ENCODE measurements around the gene SEMA3B. TPM values are rescaled to one million over a fixed set of nuclear protein-coding genes. Genes with fewer than 3 reads are reported as not detected.

The SEMA3B gene
- total RNA-seq, 2 experiments from 2014 or later: 1.6 to 2.1 TPM

DNA sequence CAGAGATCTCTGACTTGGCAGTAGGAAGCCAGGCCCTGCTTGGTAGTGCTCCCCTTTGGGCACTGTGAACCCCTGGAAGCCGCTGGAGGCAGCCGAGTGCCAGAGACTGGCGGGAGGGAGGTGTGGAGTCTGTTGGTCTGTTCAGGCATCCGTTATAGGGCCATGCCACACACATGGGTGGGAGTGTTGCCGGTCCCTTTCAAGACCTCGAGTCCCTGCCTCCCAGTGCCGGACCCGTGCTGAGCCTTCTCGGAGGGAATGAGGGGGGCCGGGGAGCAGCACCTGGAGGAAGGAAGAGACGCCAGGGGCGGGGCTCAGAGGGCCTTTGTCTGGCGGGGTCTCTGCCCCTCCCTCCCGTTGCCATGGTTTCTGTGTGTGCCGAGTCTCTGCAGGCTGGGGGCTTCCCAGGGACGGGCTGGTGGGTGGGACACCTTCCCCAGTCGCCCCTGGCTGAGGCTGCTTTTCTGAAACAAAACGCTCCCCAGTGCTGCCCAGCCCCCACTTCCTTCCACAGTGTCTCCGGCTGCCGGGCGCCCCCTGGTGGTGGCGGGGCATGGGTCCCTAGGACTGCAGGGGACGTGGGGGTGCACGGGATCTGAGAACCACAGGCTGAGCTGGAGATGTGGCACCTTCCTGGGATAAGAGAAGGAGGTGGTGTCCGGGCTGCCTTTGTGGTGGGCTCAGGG is 23.0 kb upstream of the SEMA3B start:
- H3K36me3 Mint-ChIP-seq (ENCODE audit: low read depth): peaks cover 23% of the 10 kb centered on the region

DNA sequence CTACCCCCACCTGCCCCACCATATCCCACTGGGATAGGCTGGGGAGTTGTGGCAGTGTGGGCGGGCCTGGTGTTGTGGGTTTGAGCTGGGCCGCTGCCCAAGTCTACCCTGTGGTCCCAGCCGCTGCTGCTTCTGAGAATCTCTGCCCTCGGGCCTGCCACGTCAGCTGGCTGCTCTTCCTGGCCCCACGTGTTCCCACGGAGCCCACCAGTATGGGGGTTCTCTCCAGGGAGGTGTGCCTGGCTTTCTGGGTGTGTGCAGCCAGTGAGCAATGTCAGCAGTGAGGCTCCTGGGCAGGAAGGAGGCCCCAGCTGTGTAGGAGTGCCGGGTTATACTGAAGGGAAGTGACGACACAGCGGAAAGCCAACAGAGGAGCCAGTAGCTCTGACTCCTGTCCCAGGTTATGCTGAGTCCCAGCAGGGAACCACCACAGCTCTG is 22.4 kb upstream of the SEMA3B start:
- CTCF ChIA-PET: interaction anchor here (0.6 to 3.6 kb wide), 30 partner anchors 10 to 569 kb away, joined by 3 to 76 read pairs (median 5); partner anchors contain the start of genes C3orf18, GNAI2, GNAT1 and HYAL3
- Mint-ChIP-seq H3K4me3 (peak overlapping the region; percentile 75), H3K4me1 (peaks cover 84% of the 10 kb centered on the region), H3K9me3 (ENCODE audit: low read depth) (no peaks in the 10 kb centered on the region), H3K27ac (peak overlapping the region; percentile 95), H3K27me3 (no peaks in the 10 kb centered on the region), H3K36me3 (ENCODE audit: low read depth) (peaks cover 28% of the 10 kb centered on the region)
- peak; percentile 82 for ATAC-seq
- DNase-seq: peak; percentile 93
- POLR2A ChIA-PET: interaction anchor here (0.6 to 1.6 kb wide), 8 partner anchors 8 to 142 kb away, joined by 3 to 9 read pairs (median 5); partner anchors contain the start of gene GNAI2
- intact Hi-C loops (cut with DNase I, micrococcal nuclease): loop anchor here (1.0 to 2.0 kb wide), 9 partner anchors 8 to 91 kb away; partner anchors contain the start of genes HYAL3 (in 1 of the 2), IFRD2 (in 1 of the 2) and NAA80 (in 1 of the 2)

More for the DNA sequence above, 23.0 kb upstream of the SEMA3B start:
- ATAC-seq (peak; percentile 76), DNase-seq (peak; percentile 98)
- H3K9me3 Mint-ChIP-seq (ENCODE audit: low read depth): no peaks in the 10 kb centered on the region
- CTCF ChIA-PET: interaction anchor here (0.6 to 3.6 kb wide), 27 partner anchors 9 to 321 kb away, joined by 3 to 76 read pairs (median 5); partner anchors contain the start of genes C3orf18, GNAI2, GNAT1 and HYAL3
- H3K27me3 Mint-ChIP-seq: no peaks in the 10 kb centered on the region
- POLR2A ChIA-PET: interaction anchor here (0.7 to 1.6 kb wide), 7 partner anchors 8 to 74 kb away, joined by 3 to 9 read pairs (median 6); partner anchors contain the start of gene GNAI2
- H3K27ac Mint-ChIP-seq: peak overlapping the region; percentile 95
- H3K4me1 Mint-ChIP-seq: peaks cover 84% of the 10 kb centered on the region
- peak overlapping the region; percentile 75 for H3K4me3 Mint-ChIP-seq
- intact Hi-C loops (cut with DNase I, micrococcal nuclease): loop anchor here (1.0 to 2.0 kb wide), 9 partner anchors 8 to 91 kb away; partner anchors contain the start of genes HYAL3 (in 1 of the 2), IFRD2 (in 1 of the 2) and NAA80 (in 1 of the 2)

DNA sequence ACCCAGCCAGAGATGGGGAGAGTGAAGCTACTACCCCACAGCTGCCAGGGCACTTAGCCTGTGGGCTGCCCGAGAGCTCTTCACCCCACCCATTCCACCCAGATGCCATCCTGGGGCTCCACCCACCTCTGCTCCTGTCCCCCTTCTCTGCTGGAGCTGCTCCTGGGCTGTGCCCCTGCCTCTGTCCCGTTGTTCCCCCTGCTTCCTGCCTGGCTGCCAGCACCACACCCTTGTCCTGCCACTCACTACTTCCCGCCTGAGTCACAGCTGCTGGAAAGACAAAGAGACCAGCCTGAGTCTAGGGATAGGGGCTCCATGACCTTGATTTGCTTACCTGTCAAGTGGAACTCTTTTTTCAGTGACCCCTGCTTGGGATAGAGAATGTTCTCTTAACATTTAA is 20.6 kb upstream of the SEMA3B start:
- CTCF ChIA-PET: interaction anchor here (0.6 to 3.6 kb wide), 8 partner anchors 9 to 55 kb away, joined by 3 to 76 read pairs (median 4); partner anchors contain the start of gene GNAI2
- POLR2A ChIA-PET: no interaction called here
- Mint-ChIP-seq H3K4me3 (peak overlapping the region; percentile 18), H3K4me1 (peaks cover 66% of the 10 kb centered on the region), H3K27ac (peak overlapping the region; percentile 87), H3K27me3 (no peaks in the 10 kb centered on the region), H3K36me3 (ENCODE audit: low read depth) (peaks cover 26% of the 10 kb centered on the region), H3K9me3 (ENCODE audit: low read depth) (no peaks in the 10 kb centered on the region)
- DNase-seq (no peak), ATAC-seq (no peak)
- intact Hi-C loops (cut with DNase I, micrococcal nuclease): no loop called here

DNA sequence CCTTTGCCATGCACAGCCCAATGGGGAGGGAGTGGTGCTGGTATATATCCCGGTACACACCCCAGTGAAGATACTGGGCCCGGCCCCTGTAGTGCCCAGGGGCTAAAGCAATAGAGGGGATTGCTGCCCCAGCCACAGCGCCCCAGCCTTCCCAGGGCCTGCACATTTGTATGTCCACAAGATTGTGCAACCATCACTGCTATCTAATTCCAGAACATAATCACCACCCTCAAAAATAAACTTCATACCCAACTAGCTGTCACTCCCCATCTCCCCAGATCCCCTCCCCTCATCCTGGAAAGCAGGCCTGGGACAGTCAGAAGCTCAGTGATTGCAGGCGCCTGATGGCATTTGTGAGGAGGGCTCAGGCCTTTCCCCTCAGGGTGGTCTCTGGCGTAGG is 19.5 kb upstream of the SEMA3B start:
- H3K27ac Mint-ChIP-seq: no peak overlapping the region
- ChIA-PET CTCF (interaction anchor here (0.7 to 1.2 kb wide), 2 partner anchors 12 to 54 kb away, joined by 3 read pairs; no protein-coding TSS in a partner anchor), POLR2A (interaction anchor here (1.6 kb wide), 1 partner anchor 14 kb away, joined by 5 read pairs; the partner anchor contains the start of gene GNAI2)
- peaks cover 22% of the 10 kb centered on the region for H3K36me3 Mint-ChIP-seq (ENCODE audit: low read depth)
- no peaks in the 10 kb centered on the region for H3K9me3 Mint-ChIP-seq (ENCODE audit: low read depth)
- intact Hi-C loops (cut with DNase I, micrococcal nuclease): no loop called here
- ATAC-seq: no peak
- no peaks in the 10 kb centered on the region for H3K27me3 Mint-ChIP-seq
- H3K4me1 Mint-ChIP-seq: peaks cover 57% of the 10 kb centered on the region
- H3K4me3 Mint-ChIP-seq: no peak overlapping the region
- DNase-seq: no peak

DNA sequence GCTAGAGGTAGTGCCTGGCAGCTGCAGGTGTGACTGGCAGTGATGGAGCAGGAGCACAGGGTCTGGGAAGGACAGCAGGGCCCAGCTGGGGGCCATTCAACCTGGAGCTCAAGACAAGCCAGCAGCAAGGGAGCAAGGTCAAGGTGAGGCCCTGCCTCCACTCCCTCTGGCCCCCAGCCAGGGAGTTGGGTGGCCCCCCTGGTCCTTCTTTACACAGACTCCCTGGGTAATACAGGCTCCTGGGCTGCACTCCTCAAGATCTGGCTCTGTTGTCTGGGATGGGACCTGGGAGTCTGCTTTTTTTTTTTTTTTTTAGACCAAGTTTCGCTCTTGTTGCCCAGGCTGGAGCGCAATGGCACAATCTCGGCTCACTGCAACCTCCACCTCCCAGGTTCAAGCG is 18.4 kb upstream of the SEMA3B start:
- intact Hi-C loops (cut with DNase I, micrococcal nuclease): no loop called here
- H3K4me3 Mint-ChIP-seq: no peak overlapping the region
- DNase-seq (no peak), ATAC-seq (no peak)
- POLR2A ChIA-PET: interaction anchor here (1.6 kb wide), 1 partner anchor 15 kb away, joined by 5 read pairs; the partner anchor contains the start of gene GNAI2
- H3K9me3 Mint-ChIP-seq (ENCODE audit: low read depth): no peaks in the 10 kb centered on the region
- H3K27me3 Mint-ChIP-seq: no peaks in the 10 kb centered on the region
- H3K36me3 Mint-ChIP-seq (ENCODE audit: low read depth): peaks cover 22% of the 10 kb centered on the region
- peak overlapping the region; percentile 88 for H3K27ac Mint-ChIP-seq
- CTCF ChIA-PET: interaction anchor here (1.2 to 2.0 kb wide), 2 partner anchors 22 to 55 kb away, joined by 3 to 6 read pairs; no protein-coding TSS in a partner anchor
- H3K4me1 Mint-ChIP-seq: peaks cover 46% of the 10 kb centered on the region

DNA sequence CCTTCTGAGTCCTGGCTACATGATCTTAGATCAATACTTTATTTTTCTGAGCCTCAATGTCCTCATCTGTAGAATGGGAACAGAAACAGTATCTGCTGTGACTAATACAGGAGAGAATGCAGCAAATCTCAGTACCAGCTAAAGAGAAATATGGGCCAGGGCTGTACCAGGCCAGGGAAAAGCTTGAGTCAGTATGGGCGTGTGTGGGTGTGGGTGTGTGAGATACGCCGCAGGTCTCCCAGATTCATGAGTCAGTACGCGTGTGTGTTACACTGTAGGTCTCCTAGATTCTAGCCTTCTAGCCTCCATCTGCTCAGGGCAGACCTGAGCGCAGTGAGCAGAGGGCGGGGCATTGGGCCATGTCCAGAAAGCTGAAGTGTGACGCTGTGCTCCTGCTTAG is 17.7 kb upstream of the SEMA3B start:
- no peaks in the 10 kb centered on the region for H3K27me3 Mint-ChIP-seq
- ATAC-seq: peak; percentile 57
- ChIA-PET POLR2A (interaction anchor here (1.6 kb wide), 1 partner anchor 15 kb away, joined by 5 read pairs; the partner anchor contains the start of gene GNAI2), CTCF (interaction anchor here (0.6 to 2.0 kb wide), 5 partner anchors 11 to 73 kb away, joined by 3 to 6 read pairs (median 3); no protein-coding TSS in a partner anchor)
- intact Hi-C loops (cut with DNase I, micrococcal nuclease): no loop called here
- no peaks in the 10 kb centered on the region for H3K9me3 Mint-ChIP-seq (ENCODE audit: low read depth)
- H3K36me3 Mint-ChIP-seq (ENCODE audit: low read depth): peaks cover 22% of the 10 kb centered on the region
- peak overlapping the region; percentile 88 for H3K27ac Mint-ChIP-seq
- peak; percentile 81 for DNase-seq
- H3K4me3 Mint-ChIP-seq: no peak overlapping the region
- H3K4me1 Mint-ChIP-seq: peaks cover 43% of the 10 kb centered on the region

DNA sequence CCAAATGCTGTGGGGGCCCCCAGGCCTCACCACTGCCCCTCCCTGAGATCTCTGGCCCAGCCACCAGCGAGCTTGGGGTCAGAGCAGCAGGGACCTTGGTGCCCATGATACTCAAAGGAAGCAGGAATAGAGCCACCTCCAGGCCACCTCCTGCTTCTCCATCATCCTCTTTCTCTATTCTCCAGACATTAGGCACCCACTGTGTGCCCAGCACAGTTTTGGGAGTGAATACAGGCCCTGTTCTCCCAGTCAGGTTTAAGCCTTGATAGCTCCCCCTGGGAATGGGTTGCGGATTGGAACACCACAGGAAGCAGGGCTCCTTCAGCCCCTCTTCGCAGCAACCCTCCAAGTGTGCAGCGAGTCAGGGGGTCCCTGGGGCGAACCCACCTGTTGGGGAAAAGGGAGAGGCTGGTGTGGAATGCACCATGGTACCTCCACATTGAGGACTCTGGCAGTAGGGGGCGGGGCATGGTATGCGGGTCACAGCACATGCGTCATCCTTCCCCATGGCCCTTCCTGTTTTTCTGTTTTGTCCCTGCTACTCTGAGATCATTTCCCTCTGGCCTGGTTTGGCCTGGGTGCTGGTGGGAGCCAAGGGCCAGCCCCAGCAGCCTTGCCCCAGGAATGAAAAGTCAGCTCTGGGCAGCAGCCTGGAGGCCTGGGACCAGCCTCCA is 14.2 kb upstream of the SEMA3B start:
- Mint-ChIP-seq H3K27me3 (no peaks in the 10 kb centered on the region), H3K27ac (peak overlapping the region; percentile 19), H3K4me1 (peaks cover 21% of the 10 kb centered on the region), H3K36me3 (ENCODE audit: low read depth) (peaks cover 30% of the 10 kb centered on the region), H3K9me3 (ENCODE audit: low read depth) (no peaks in the 10 kb centered on the region), H3K4me3 (no peak overlapping the region)
- ATAC-seq: no peak
- DNase-seq: no peak
- CTCF ChIA-PET: interaction anchor here (0.9 to 7.0 kb wide), 3 partner anchors 8 to 20 kb away, joined by 3 to 44 read pairs (median 6); no protein-coding TSS in a partner anchor
- POLR2A ChIA-PET: no interaction called here
- intact Hi-C loops (cut with DNase I, micrococcal nuclease): no loop called here

DNA sequence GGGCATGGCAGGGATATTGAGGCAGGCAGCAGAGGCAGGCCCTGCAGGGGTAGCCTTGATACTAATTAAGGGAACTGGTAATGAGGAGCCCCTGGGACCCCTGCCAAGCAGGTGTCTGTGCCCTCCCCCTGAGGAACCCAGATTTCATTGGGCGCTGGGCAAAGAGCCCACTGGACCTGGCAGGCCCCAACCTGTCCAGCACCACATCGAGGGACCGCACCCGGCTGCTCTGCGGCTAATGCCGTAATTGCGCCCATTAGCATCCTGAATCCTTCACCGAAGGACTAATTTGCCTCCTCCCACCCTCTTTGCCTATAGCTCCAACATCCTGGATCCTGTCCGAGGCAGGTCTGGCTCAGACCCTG is 13.7 kb upstream of the SEMA3B start:
- H3K9me3 Mint-ChIP-seq (ENCODE audit: low read depth): no peaks in the 10 kb centered on the region
- DNase-seq (no peak), ATAC-seq (no peak)
- intact Hi-C loops (cut with DNase I, micrococcal nuclease): no loop called here
- peaks cover 27% of the 10 kb centered on the region for H3K36me3 Mint-ChIP-seq (ENCODE audit: low read depth)
- H3K4me3 Mint-ChIP-seq: no peak overlapping the region
- POLR2A ChIA-PET: interaction anchor here (0.6 to 1.3 kb wide), 2 partner anchors 20 to 25 kb away, joined by 5 read pairs; partner anchors contain the start of gene GNAI2
- no peak overlapping the region for H3K27ac Mint-ChIP-seq
- H3K27me3 Mint-ChIP-seq: no peaks in the 10 kb centered on the region
- CTCF ChIA-PET: interaction anchor here (0.7 to 7.0 kb wide), 4 partner anchors 8 to 20 kb away, joined by 3 to 44 read pairs (median 4); no protein-coding TSS in a partner anchor
- H3K4me1 Mint-ChIP-seq: peaks cover 18% of the 10 kb centered on the region

DNA sequence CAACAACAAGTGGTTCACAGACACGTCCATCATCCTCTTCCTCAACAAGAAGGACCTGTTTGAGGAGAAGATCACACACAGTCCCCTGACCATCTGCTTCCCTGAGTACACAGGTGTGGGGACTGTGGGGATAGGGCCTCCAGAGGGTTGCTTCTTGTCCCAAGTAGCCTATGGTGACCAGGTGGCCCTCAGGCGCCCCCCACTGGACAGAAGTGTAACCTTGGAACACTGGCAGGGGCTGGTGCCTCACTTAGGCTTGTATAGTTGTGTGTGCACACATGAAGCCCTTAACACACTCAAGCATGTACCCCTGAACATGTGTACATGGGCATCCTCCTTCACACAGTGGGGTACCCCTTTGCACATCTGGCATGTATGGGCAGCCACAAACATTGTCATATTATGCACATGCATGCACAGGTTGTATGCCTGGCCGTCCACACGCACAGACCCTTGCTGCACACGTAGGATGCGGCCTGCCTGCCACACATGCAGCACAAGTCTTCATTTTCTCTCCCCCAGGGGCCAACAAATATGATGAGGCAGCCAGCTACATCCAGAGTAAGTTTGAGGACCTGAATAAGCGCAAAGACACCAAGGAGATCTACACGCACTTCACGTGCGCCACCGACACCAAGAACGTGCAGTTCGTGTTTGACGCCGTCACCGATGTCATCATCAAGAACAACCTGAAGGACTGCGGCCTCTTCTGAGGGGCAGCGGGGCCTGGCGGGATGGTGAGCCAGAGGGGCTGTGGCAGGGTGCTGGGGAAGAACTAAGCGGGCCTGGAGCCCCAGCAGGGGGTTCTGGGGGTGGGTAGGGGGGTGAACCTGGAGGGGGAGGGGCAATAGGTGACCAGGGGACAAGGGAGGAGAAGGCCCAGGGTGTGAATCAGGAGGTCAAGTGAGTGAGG is 11.7 kb upstream of the SEMA3B start:
- Mint-ChIP-seq H3K4me3 (no peak overlapping the region), H3K27me3 (no peaks in the 10 kb centered on the region), H3K27ac (no peak overlapping the region), H3K9me3 (ENCODE audit: low read depth) (no peaks in the 10 kb centered on the region), H3K36me3 (ENCODE audit: low read depth) (peaks cover 20% of the 10 kb centered on the region), H3K4me1 (peaks cover 4% of the 10 kb centered on the region)
- POLR2A ChIA-PET: interaction anchor here (0.6 to 1.4 kb wide), 2 partner anchors 22 to 23 kb away, joined by 3 to 5 read pairs; partner anchors contain the start of gene GNAI2
- CTCF ChIA-PET: interaction anchor here (0.6 to 7.0 kb wide), 8 partner anchors 10 to 136 kb away, joined by 3 to 44 read pairs (median 4); no protein-coding TSS in a partner anchor
- intact Hi-C loops (cut with DNase I, micrococcal nuclease): no loop called here
- DNase-seq (peak; percentile 73), ATAC-seq (peak; percentile 20)

All from activated CD4-positive, alpha-beta T cell treated with anti-CD3 and anti-CD28 coated beads for 36 hours (primary cell).